PFSK-1 (cell line): ENCODE results near the gene LDB3.

Experiments used
- POLR2AphosphoS5 ChIP-seq: IDR thresholded peaks from 2 replicates; pipeline ENCODE4 v1.6.1; 2012; ENCODE audit warnings: low read depth, mild to moderate bottlenecking, control low read depth, low read length, moderate library complexity
- SIN3A ChIP-seq: IDR thresholded peaks from 2 replicates; pipeline ENCODE4 v1.6.1; 2012; ENCODE audit warnings: mild to moderate bottlenecking, low read length, moderate library complexity, borderline replicate concordance; ENCODE audit not compliant: insufficient read depth
- TAF1 ChIP-seq: IDR thresholded peaks from 2 replicates; pipeline ENCODE4 v1.6.1; 2012; ENCODE audit warnings: low read length, control low read depth, borderline replicate concordance; ENCODE audit not compliant: insufficient read depth
- TF ChIP-seq, protein P1 (sequence below), 2 experiments: IDR thresholded peaks; 2 replicates each; pipeline versions ENCODE4 v1.6.1 to v1.8.0; 2011 to 2012; ENCODE audit warnings: low read depth in 2 of 2, low read length in 2 of 2, control low read depth in 1 of 2, inconsistent platforms in 1 of 2, mild to moderate bottlenecking in 1 of 2, moderate library complexity in 1 of 2; ENCODE audit not compliant: insufficient read depth in 1 of 2

GRCh38 chr10:86636311-86636710, 32.0 kb upstream of the LDB3 start:
- TF ChIP-seq TAF1 (no peak), POLR2AphosphoS5 (no peak), SIN3A (no peak)
- TF ChIP-seq, protein P1, sequence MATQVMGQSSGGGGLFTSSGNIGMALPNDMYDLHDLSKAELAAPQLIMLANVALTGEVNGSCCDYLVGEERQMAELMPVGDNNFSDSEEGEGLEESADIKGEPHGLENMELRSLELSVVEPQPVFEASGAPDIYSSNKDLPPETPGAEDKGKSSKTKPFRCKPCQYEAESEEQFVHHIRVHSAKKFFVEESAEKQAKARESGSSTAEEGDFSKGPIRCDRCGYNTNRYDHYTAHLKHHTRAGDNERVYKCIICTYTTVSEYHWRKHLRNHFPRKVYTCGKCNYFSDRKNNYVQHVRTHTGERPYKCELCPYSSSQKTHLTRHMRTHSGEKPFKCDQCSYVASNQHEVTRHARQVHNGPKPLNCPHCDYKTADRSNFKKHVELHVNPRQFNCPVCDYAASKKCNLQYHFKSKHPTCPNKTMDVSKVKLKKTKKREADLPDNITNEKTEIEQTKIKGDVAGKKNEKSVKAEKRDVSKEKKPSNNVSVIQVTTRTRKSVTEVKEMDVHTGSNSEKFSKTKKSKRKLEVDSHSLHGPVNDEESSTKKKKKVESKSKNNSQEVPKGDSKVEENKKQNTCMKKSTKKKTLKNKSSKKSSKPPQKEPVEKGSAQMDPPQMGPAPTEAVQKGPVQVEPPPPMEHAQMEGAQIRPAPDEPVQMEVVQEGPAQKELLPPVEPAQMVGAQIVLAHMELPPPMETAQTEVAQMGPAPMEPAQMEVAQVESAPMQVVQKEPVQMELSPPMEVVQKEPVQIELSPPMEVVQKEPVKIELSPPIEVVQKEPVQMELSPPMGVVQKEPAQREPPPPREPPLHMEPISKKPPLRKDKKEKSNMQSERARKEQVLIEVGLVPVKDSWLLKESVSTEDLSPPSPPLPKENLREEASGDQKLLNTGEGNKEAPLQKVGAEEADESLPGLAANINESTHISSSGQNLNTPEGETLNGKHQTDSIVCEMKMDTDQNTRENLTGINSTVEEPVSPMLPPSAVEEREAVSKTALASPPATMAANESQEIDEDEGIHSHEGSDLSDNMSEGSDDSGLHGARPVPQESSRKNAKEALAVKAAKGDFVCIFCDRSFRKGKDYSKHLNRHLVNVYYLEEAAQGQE (IDR thresholded peaks at IDR 0.05; ENCODE audit: insufficient read depth in 1 of 2, low read depth in 2 of 2, low read length in 2 of 2) = no peak
